Right lobe of liver (tissue), 6 donors: ENCODE data around the gene GLT8D2. TPM values are rescaled to one million over a fixed set of nuclear protein-coding genes. Genes with fewer than 3 reads are reported as not detected.

Experiments
- ATAC-seq, 4 donors: fragments of 200-7000 bp; cut with Tn5 transposase; one replicate each; pipeline ENCODE4 v1.9.1; 2020; ENCODE audit warnings: mild to moderate bottlenecking in 4 of 4, moderate library complexity in 4 of 4
- DNase-seq, 3 donors: peaks; one replicate each; pipeline ENCODE4 v3.0.0-alpha.2; 2020
- H3K27ac ChIP-seq, 3 donors: fragments of 200-600 bp; one replicate each; pipeline ENCODE4 v1.8.0; 2022
- H3K27me3 ChIP-seq, 2 donors: fragments of 200-600 bp; one replicate each; pipeline ENCODE4 v1.8.0; 2022
- H3K36me3 ChIP-seq, 4 donors: fragments of 200-600 bp; sonication (generic) in 1 of 4; one replicate each; pipeline versions ENCODE4 v1.5.1 to v1.8.0; 2017 to 2022; ENCODE audit warnings: control low read depth in 1 of 4
- H3K4me1 ChIP-seq, 4 donors: fragments of 200-600 bp; sonication (generic) in 1 of 4; one replicate each; pipeline versions ENCODE4 v1.5.1 to v1.8.0; 2017 to 2022; ENCODE audit warnings: control low read depth in 1 of 4
- H3K4me3 ChIP-seq, 3 donors: fragments of 200-600 bp; one replicate each; pipeline ENCODE4 v1.8.0; 2022
- H3K9me3 ChIP-seq, 4 donors: fragments of 200-600 bp; sonication (generic) in 1 of 4; one replicate each; pipeline versions ENCODE4 v1.5.1 to v1.8.0; 2017 to 2022; ENCODE audit warnings: control low read depth in 1 of 4
- CTCF ChIP-seq, 4 donors: fragments of 200-600 bp in 3 of 4; fragments of 450-650 bp in 1 of 4; IDR thresholded peaks; one replicate each; pipeline versions ENCODE4 v1.5.1 to v1.8.0; 2016 to 2022; ENCODE audit warnings: antibody characterized with exemption in 4 of 4, mild to moderate bottlenecking in 2 of 4
- POLR2A ChIP-seq: fragments of 450-650 bp; IDR thresholded peaks from one replicate; pipeline ENCODE4 v1.6.1; 2017; ENCODE audit warnings: antibody characterized with exemption, mild to moderate bottlenecking
- WGBS: methylation state at CpG from one replicate; pipeline ENCODE4 v1.1.6; 2018; ENCODE audit warnings: low coverage, low lambda C conversion rate; ENCODE audit not compliant: insufficient coverage; ENCODE audit errors: missing lambda C conversion rate; 5-methylcytosine and 5-hydroxymethylcytosine counted together
- intact Hi-C, 2 donors: fragments of 100-400 bp; cut with DNase I; formaldehyde crosslinking; loops; one replicate each; pipeline versions ENCODE4 v1.11.2 to v1.14.1; 2022
- total RNA-seq, 6 experiments: library from RNA; depleted of rRNA in 2 of 6; stranded (reverse); fragments of >200 nt in 2 of 6; fragmentation: NEBNext Ultra II Directional in 3 of 6; extraction: Animal tissue kit (Norgen Biotek cat#: 25700) in 3 of 6; gene quantifications; one replicate each; pipeline versions ENCODE4 v1.1.0 to v1.2.4, GENCODE V29; 2016 to 2023
- donor health status: DM: no; HTN: yes; CAD: no.
- donor health status: DM: no; HTN: no; CAD: no.
- donor health status: DM: no; HTN: no; CAD: no.
- donor health status: DM: no; HTN: yes; CAD: no.
- donor health status: DM: no; HTN: yes; CAD: no.

Gene GLT8D2
- total RNA-seq, 6 experiments from 2014 or later: 0.44 to 1.2 (median 0.79) TPM

DNA sequence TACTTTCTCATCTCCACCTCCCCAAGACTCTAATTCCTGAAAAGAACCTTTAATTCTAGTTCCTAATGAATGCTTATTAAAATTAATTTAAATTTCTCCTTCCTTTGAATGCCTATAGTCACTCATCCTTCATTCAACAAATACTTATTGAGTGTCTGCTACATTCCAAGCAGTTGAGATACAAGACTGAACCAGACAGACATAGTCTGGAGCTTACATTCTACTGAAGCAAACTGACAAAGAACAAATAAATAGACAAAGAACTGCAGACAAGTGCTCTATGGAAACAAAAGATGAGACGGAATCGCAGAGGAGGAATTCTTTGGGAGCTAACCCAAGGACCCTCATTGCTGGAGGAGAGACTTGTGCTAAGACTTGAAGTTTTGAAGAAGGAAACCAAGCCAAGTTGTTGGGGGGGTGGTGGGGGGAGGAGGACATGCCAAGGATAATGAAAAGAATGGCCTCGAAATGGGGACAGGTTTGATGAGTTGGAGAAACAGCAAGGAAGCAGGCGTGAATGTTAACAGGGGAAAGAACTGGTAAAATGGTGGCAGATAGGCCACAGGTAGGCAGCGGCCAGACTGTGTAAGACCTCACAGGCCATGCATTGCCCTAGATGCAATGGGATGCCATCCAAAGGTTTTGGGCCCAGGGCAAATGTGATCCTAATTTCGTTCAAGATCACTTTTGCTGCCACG, 94.0 kb downstream of the GLT8D2 start:
- Histone ChIP-seq H3K27ac (peak overlapping the region in 2 of 3 donors; percentile 69 to 82), H3K27me3 (no peaks in the 10 kb centered on the region), H3K36me3 (peaks cover 0 to 18% (median under 1%) of the 10 kb centered on the region in 4 donors), H3K4me1 (peaks cover 0 to 12% (median 4%) of the 10 kb centered on the region in 4 donors), H3K4me3 (peak overlapping the region; percentile 80 to 89 (median 82)), H3K9me3 (no peaks in the 10 kb centered on the region)
- 38% methylated on average over 7 of the region's 7 CpGs for WGBS
- intact Hi-C loops: no loop called here
- TF ChIP-seq POLR2A (no peak), CTCF (IDR thresholded peaks at IDR 0.05) (no peak)
- DNase-seq (no peak), ATAC-seq (no peak)

- Histone ChIP-seq H3K36me3 (peaks cover 8 to 53% (median 22%) of the 10 kb centered on the region in 4 donors), H3K27ac (no peak overlapping the region), H3K4me3 (no peak overlapping the region), H3K4me1 (peaks cover 0 to 9% (median 4%) of the 10 kb centered on the region in 4 donors), H3K9me3 (no peaks in the 10 kb centered on the region), H3K27me3 (no peaks in the 10 kb centered on the region)
- ATAC-seq: no peak
- WGBS: 44% methylated on average over 1 of the region's 1 CpG
- TF ChIP-seq POLR2A (no peak), CTCF (IDR thresholded peaks at IDR 0.05) (no peak)
- no peak for DNase-seq
- intact Hi-C loops: no loop called here
Observed at GRCh38 chr12:103952497-103952896, 97.5 kb downstream of the GLT8D2 start.

DNA sequence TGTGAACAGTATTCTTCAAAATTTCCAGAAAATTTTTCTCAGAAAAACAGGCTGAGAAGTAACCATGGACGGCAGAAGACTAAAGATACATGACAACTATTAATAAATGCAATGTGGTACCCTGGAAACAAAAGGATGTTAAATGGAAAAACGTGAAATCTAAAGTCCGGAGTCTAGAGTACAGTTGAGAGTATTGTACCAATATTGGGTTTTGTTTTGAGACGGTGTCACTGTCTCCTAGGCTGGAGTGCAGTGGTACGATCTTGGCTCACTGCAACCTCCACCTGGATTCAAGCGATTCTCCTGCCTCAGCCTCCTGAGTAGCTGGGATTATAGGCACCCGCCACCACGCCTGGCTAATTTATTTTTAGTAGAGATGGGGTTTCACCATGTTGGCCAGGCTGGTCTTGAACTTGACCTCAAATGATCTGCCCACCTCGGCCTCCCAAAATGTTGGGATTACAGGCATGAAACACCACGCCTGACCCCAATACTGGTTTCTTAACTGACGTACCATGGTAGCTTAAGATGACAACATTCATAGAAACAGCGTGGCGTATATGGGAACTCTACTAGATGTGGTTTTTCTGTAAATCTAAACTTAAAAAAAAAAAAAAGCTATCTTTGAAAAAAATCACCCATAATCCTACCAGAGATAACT, 101.1 kb downstream of the GLT8D2 start:
- no peaks in the 10 kb centered on the region for H3K4me1 ChIP-seq
- ATAC-seq: no peak
- 84% methylated on average over 13 of the region's 13 CpGs for WGBS
- no peaks in the 10 kb centered on the region for H3K27me3 ChIP-seq
- DNase-seq: no peak
- no peak overlapping the region for H3K27ac ChIP-seq
- H3K36me3 ChIP-seq: peaks cover 23 to 89% (median 49%) of the 10 kb centered on the region in 4 donors
- no peaks in the 10 kb centered on the region for H3K9me3 ChIP-seq
- no peak overlapping the region for H3K4me3 ChIP-seq
- intact Hi-C loops: no loop called here
- TF ChIP-seq CTCF (IDR thresholded peaks at IDR 0.05): no peak
- no peak for TF ChIP-seq POLR2A

DNA sequence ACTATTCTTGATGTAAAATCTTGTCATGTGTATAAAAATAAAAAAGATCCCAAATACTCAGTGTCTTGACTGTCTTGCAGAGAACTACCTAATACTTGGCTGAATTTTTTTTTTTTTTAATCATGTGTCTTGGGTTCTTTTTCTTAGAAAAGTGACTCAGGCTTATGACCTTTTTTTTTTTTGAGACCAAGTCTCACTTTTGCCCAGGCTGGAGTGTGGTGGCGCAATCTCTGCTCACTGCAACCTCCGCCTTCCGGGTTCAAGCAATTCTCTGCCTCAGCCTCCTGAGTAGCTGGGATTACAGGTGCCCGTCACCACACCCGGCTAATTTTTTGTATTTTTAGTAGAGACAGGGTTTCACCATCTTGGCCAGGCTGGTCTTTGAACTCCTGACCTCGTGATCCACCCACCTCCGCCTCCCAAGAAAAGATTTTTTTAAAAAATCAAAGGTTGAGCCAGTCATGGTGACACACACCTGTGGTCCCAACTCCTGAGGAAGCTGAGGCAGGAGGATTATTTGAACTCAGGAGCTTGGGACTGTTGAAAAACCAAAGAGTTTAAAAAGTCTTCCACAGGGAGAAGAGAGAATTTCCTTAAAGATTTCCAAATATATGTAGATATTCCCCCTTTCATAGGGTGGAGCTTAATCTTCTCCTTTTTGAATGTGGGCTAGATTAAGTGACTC, 102.0 kb downstream of the GLT8D2 start:
- TF ChIP-seq POLR2A (no peak), CTCF (IDR thresholded peaks at IDR 0.05) (no peak)
- peaks cover 31 to 98% (median 57%) of the 10 kb centered on the region in 4 donors for H3K36me3 ChIP-seq
- ATAC-seq (no peak), DNase-seq (no peak)
- 58% methylated on average over 7 of the region's 7 CpGs for WGBS
- no peak overlapping the region for H3K4me3 ChIP-seq
- H3K9me3 ChIP-seq: no peaks in the 10 kb centered on the region
- intact Hi-C loops: no loop called here
- no peaks in the 10 kb centered on the region for H3K4me1 ChIP-seq
- H3K27ac ChIP-seq: no peak overlapping the region
- no peaks in the 10 kb centered on the region for H3K27me3 ChIP-seq
